Stomach (tissue), 4 donors: Measurements from ENCODE around the gene PSMA6.

Experiments
- POLR2A ChIP-seq, 4 donors: fragments of 450-650 bp; IDR thresholded peaks; one replicate each; pipeline ENCODE4 v1.6.1; 2016; ENCODE audit warnings: antibody characterized with exemption in 4 of 4, control low read depth in 2 of 4, mild to moderate bottlenecking in 1 of 4, moderate library complexity in 1 of 4
- TF ChIP-seq, protein P1 (sequence below), 7 experiments: fragments of 450-650 bp in 4 of 7; fragments of 200-600 bp in 3 of 7; sonication (generic) in 3 of 7; IDR thresholded peaks; one replicate each; pipeline ENCODE4 v1.5.1; 2016 to 2019; ENCODE audit warnings: antibody characterized with exemption in 7 of 7, control low read depth in 2 of 7, mild to moderate bottlenecking in 1 of 7

DNA sequence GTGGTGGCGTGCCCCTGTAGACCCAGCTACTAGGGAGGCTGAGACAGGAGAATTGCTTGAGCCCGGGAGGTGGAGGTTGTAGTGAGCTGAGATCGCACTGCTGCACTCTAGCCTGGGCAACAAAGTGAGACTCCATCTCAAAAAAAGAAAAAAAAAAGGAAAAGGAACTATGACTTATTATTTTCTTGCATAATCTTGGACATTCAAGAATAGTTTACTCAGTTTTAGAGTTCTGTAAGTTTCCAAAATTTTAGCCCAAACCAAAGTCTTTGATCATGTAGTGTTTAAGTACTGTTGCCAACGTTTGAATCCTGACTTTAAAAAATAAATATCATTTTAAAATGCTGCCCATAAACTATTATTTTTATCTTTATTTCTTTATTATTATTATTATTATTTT, 6.2 kb downstream of the PSMA6 start:
- TF ChIP-seq POLR2A (IDR thresholded peaks at IDR 0.05), result no peak
- TF ChIP-seq, protein P1, sequence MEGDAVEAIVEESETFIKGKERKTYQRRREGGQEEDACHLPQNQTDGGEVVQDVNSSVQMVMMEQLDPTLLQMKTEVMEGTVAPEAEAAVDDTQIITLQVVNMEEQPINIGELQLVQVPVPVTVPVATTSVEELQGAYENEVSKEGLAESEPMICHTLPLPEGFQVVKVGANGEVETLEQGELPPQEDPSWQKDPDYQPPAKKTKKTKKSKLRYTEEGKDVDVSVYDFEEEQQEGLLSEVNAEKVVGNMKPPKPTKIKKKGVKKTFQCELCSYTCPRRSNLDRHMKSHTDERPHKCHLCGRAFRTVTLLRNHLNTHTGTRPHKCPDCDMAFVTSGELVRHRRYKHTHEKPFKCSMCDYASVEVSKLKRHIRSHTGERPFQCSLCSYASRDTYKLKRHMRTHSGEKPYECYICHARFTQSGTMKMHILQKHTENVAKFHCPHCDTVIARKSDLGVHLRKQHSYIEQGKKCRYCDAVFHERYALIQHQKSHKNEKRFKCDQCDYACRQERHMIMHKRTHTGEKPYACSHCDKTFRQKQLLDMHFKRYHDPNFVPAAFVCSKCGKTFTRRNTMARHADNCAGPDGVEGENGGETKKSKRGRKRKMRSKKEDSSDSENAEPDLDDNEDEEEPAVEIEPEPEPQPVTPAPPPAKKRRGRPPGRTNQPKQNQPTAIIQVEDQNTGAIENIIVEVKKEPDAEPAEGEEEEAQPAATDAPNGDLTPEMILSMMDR (IDR thresholded peaks at IDR 0.05), result no peak
